CD4-positive, alpha-beta T cell treated with Interleukin-21 for 1 hour (primary cell): ENCODE measurements around the gene USP43.
"Not testable (repeated sequence)": the region's sequence is repeated elsewhere in the genome, so short reads cannot be mapped to it uniquely, and the experiment has no call there.

Experiments used
- DNase-seq: peaks from one replicate; pipeline ENCODE4 v3.0.0-alpha.2; 2020

USP43 gene

GRCh38 chr17:9661027-9661426 is 15.7 kb downstream of the USP43 start:
- no peak for DNase-seq

GRCh38 chr17:9663511-9663910 is 18.2 kb downstream of the USP43 start:
- DNase-seq: not testable (repeated sequence)

- DNase-seq: no peak
These were observed 21.2 kb downstream of the USP43 start for GRCh38 chr17:9666461-9667050.

- DNase-seq: no peak
These were observed 23.2 kb downstream of the USP43 start for GRCh38 chr17:9668517-9668916.

GRCh38 chr17:9669551-9670008 is 24.3 kb downstream of the USP43 start:
- DNase-seq: no peak

- no peak for DNase-seq
These were observed 25.3 kb downstream of the USP43 start for GRCh38 chr17:9670596-9670995.

- no peak for DNase-seq
These were observed 26.2 kb downstream of the USP43 start for GRCh38 chr17:9671559-9671958.

- no peak for DNase-seq
These were observed 26.9 kb downstream of the USP43 start for GRCh38 chr17:9672266-9672665.

GRCh38 chr17:9672691-9673090 is 27.4 kb downstream of the USP43 start:
- no peak for DNase-seq

GRCh38 chr17:9676084-9676483 is 30.8 kb downstream of the USP43 start:
- no peak for DNase-seq

GRCh38 chr17:9676820-9677310 is 31.5 kb downstream of the USP43 start:
- no peak for DNase-seq

- no peak for DNase-seq
These were observed 32.1 kb downstream of the USP43 start for GRCh38 chr17:9677411-9677810.

GRCh38 chr17:9677896-9678295 is 32.6 kb downstream of the USP43 start:
- DNase-seq: no peak

GRCh38 chr17:9684955-9685621 is 39.8 kb downstream of the USP43 start:
- no peak for DNase-seq

- no peak for DNase-seq
These were observed 48.4 kb downstream of the USP43 start for GRCh38 chr17:9693755-9694154.

GRCh38 chr17:9696279-9697044 is 51.1 kb downstream of the USP43 start:
- no peak for DNase-seq

GRCh38 chr17:9700136-9700535 is 54.8 kb downstream of the USP43 start:
- no peak for DNase-seq

- no peak for DNase-seq
These were observed 55.6 kb downstream of the USP43 start for GRCh38 chr17:9700754-9701476.

GRCh38 chr17:9702482-9702881 is 57.2 kb downstream of the USP43 start:
- no peak for DNase-seq

- DNase-seq: no peak
These were observed 57.8 kb downstream of the USP43 start for GRCh38 chr17:9702914-9703780.

GRCh38 chr17:9703781-9704082 is 58.4 kb downstream of the USP43 start:
- DNase-seq: no peak

- DNase-seq: no peak
These were observed 60.4 kb downstream of the USP43 start for GRCh38 chr17:9705745-9706144.
